Lower leg skin (tissue), 4 donors: ENCODE measurements around the gene SMIM22. TPM values are rescaled to one million over a fixed set of nuclear protein-coding genes. Genes with fewer than 3 reads are reported as not detected.

Experiments
- DNase-seq, 2 donors: peaks; one replicate each; pipeline ENCODE4 v3.0.0-alpha.2; 2019; ENCODE audit warnings: low spot score in 2 of 2
- H3K4me3 ChIP-seq: fragments of 200-600 bp; sonication (generic); 2 replicates; pipeline ENCODE4 v1.5.1; 2017; ENCODE audit warnings: mild to moderate bottlenecking, low read depth; ENCODE audit not compliant: poor library complexity, severe bottlenecking
- CTCF ChIP-seq, 3 donors: fragments of 450-650 bp; IDR thresholded peaks; one replicate each; pipeline ENCODE4 v1.5.1; 2016; ENCODE audit warnings: antibody characterized with exemption in 3 of 3, mild to moderate bottlenecking in 3 of 3, moderate library complexity in 2 of 3
- POLR2A ChIP-seq, 2 donors: fragments of 450-650 bp; IDR thresholded peaks; one replicate each; pipeline ENCODE4 v1.6.1; 2016 to 2017; ENCODE audit warnings: antibody characterized with exemption in 2 of 2, mild to moderate bottlenecking in 1 of 2, moderate library complexity in 1 of 2
- WGBS, 2 donors: methylation state at CpG; one replicate each; pipeline ENCODE4 v1.1.5; 2018; 5-methylcytosine and 5-hydroxymethylcytosine counted together
- intact Hi-C: fragments of 100-400 bp; cut with DNase I; formaldehyde crosslinking; loops from one replicate; pipeline ENCODE4 v1.15.0; 2023; ENCODE audit warnings: low total_unique reads
- total RNA-seq, 4 donors: library from RNA; depleted of rRNA; stranded (reverse); fragments of >200 nt; gene quantifications; one replicate each; pipeline ENCODE4 v1.1.0, GENCODE V29; 2016

Gene SMIM22
- total RNA-seq, 4 donors from 2014 or later, result 6.6 to 10.6 (median 7.6) TPM; not detected in 1

DNA sequence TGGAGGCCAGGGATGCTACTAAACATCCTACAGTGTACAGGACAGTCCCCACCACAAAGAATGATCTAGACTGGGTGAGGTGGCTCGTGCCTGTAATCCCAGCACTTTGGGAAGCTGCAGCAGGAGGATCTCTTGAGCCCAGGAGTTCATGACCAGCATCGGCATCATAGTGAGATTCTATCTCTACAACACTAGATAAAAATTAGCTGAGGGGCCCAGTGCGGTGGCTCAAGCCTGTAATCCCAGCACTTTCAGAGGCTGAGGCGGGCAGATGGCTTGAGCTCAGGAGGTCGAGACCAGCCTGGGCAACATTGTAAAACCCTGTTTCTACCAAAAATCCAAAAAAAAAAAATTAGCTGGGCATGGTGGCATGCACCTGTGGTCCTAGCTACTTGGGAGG is 22.8 kb upstream of the SMIM22 start:
- TF ChIP-seq POLR2A (IDR thresholded peaks at IDR 0.05) (no peak), CTCF (IDR thresholded peaks at IDR 0.05) (no peak)
- WGBS, 2 donors, result 88 to 90% methylated on average over 5 of the region's 5 CpGs
- intact Hi-C loops, result no loop called here
- H3K4me3 ChIP-seq, result no peak overlapping the region
- DNase-seq, result no peak

- DNase-seq, result no peak
- intact Hi-C loops, result no loop called here
- H3K4me3 ChIP-seq, result no peak overlapping the region
- 37 to 41% methylated on average over 6 to 10 of the region's 13 CpGs for WGBS, 2 donors
- no peak for TF ChIP-seq POLR2A (IDR thresholded peaks at IDR 0.05)
- TF ChIP-seq CTCF (IDR thresholded peaks at IDR 0.05), result no peak
Measured at GRCh38 chr16:4775005-4775404, 20.2 kb upstream of the SMIM22 start.

DNA sequence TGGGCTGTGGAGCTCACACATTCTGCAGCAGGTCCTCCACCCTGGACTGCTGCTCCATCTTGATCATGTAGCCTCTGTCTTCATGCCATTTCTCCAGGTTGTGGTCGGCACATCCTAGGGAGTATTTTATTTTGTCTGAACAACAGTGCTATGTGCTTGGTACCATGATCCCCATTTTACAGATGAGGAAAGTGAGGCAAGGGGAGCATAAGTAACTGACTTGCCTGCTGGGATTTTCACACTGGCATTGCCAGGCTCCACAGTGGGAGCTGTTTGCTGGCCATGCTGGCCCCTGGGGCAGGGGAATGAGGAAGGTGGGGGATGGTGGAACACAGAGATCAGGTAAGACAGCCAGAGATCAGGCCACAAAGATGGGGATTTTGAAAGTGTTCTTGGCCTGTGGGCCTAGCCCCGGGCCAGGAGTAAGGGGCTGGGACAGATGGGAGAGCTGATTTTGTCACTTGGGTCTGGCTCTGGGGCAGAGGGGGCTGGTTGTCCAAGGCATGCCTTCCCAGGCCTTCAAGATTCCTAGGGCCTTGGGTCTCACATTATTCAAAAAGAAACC is 18.9 kb upstream of the SMIM22 start:
- TF ChIP-seq CTCF (IDR thresholded peaks at IDR 0.05), result no peak
- no peak for TF ChIP-seq POLR2A (IDR thresholded peaks at IDR 0.05)
- H3K4me3 ChIP-seq, result no peak overlapping the region
- intact Hi-C loops, result no loop called here
- DNase-seq, result no peak
- 87 to 100% methylated on average over 2 of the region's 2 CpGs for WGBS, 2 donors

DNA sequence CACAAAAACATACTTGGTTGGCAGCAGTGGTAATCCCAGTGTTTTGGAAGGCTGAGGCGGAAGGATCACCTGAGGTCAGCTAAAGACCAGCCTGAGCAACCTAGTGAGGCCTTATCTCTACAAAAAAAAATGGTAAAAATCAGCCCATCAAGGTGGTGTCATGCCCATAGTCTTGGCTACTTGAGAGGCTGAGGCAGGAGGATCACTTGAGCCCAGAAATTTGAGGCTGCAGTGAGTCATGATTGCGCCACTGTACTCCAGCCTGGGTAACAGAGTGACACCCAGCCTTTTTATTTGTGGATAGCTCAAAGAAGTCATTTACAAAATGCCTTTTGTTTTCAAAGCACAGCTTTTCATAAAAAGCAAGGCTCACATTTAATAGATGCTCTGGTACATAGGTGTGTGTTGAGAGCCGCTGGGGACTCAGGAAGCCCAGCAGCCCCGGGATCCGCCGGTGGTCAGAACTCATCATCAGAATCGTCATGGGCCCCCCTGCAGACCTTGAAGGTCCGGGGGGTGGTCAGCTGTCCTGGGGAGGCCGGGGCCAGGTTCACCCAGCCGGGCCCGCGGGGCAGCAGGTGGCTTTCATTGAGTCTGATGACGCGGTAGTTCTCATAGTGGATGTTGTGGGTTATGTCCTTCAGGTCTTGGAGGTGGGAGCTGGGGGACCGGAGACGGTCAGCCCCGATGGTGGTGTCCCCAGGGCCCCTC is 17.7 kb upstream of the SMIM22 start:
- no peak for TF ChIP-seq POLR2A (IDR thresholded peaks at IDR 0.05)
- no peak for TF ChIP-seq CTCF (IDR thresholded peaks at IDR 0.05)
- no peak for DNase-seq
- no peak overlapping the region for H3K4me3 ChIP-seq
- WGBS, 2 donors, result 84 to 85% methylated on average over 16 to 17 of the region's 17 CpGs
- intact Hi-C loops, result no loop called here

DNA sequence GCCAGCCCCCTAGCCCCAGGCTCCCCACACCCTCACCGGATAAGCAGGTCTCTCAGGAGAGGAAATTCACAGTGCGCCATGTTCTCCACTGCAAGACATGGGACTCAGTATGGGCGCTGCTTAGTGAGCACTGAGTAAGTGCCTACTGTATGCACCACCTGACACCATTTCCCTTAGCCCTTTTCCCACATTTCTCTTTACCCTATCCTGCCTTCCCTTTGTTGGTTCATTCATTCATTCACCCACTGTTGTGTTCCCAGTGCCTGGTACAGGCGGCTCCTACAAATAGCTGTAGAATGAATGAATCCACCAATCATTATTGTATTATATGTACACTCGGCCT is 17.1 kb upstream of the SMIM22 start:
- DNase-seq, result no peak
- 81 to 88% methylated on average over 5 of the region's 5 CpGs for WGBS, 2 donors
- intact Hi-C loops, result no loop called here
- H3K4me3 ChIP-seq, result no peak overlapping the region
- TF ChIP-seq CTCF (IDR thresholded peaks at IDR 0.05), result no peak
- no peak for TF ChIP-seq POLR2A (IDR thresholded peaks at IDR 0.05)

DNA sequence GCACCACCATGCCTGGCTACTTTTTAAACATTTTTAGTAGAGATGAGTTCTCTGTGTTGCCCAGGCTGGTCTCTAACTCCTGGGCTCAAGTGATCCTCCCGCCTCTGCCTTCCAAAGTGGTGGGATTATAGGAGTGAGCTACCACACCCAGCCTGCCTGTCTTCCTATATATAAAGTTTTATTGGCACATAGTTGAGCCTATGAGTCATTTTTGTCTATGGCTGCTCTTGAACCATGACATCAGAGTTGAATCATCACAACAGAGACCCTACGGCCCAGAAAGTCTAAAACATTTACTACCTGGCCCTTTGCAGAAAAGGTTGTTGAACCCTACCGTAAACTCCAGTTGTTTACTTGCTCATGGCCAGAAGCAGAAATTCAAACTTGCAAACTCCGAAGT is 14.9 kb upstream of the SMIM22 start:
- WGBS, 2 donors, result 79 to 82% methylated on average over 4 of the region's 4 CpGs
- intact Hi-C loops, result no loop called here
- H3K4me3 ChIP-seq, result no peak overlapping the region
- TF ChIP-seq POLR2A (IDR thresholded peaks at IDR 0.05), result no peak
- TF ChIP-seq CTCF (IDR thresholded peaks at IDR 0.05), result no peak
- DNase-seq, result no peak
